ENCODE measurements around the gene GPR39.

GPR39 gene

GRCh38 chr2:132671151-132671835 lies 254.7 kb downstream of the GPR39 start:
- peak; percentile 76 for DNase-seq (ENCODE audit: low spot score)

DNA sequence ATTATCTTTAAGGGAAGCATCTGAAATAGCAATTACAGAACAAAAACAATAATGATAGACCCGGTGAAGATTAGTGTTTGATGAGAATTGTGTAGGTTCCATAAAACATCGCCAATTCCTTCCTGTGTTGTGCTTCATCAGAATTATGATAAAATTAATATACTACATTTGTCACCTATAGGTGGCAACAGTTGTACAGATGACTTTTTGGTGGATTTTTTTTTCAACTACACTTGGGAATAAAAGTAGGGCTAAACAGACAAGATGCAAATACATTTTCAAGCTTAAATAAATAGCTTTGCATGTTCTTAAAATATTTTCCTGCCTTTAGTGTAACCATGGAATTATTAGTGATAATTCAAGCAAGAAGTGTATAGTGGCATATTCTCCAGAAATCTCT lies 260.4 kb downstream of the GPR39 start:
- no peak for DNase-seq (ENCODE audit: low spot score)

GRCh38 chr2:132677661-132678060 lies 261.1 kb downstream of the GPR39 start:
- DNase-seq (ENCODE audit: low spot score), result no peak

- DNase-seq (ENCODE audit: low spot score), result no peak
Observed at GRCh38 chr2:132678483-132678882, 261.9 kb downstream of the GPR39 start.

DNA sequence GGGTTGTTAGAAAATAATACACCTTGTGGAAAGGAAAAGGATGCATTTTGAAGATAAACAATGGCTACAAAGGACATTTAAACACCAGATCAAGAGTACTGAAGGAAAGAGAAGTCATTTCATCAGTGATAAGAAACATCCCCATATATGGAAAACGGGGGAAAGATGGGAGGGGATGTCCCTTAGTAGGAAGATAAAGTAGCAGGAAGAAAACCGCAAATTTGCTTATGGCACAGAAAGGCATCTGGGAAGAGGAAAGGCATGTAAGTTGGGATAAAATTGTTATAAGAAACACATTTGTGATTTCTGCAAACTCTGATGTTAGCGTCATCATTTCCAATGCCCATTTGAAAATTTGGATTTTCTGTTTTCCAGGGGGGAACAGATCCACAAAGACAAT lies 263.9 kb downstream of the GPR39 start:
- no peak for DNase-seq (ENCODE audit: low spot score)

DNA sequence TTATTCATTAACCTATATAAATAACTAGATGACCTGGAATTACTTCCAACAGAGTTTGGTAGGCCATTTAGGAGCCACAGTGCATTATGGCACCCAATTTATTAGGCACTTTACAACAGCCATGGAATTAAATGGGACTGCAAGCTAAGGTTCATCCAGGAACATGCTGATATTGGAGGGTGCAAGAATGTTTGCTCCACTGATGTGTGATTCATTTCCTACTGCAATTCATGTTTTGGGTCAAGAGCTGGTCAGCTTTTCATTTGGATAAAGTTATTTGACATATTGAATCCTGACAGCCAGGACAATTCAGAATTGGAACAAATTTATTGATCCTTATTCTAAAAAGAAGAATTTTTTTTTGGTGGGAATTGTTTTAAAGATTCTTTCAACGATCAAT lies 265.2 kb downstream of the GPR39 start:
- DNase-seq (ENCODE audit: low spot score), result no peak

- DNase-seq (ENCODE audit: low spot score), result no peak
Observed at GRCh38 chr2:132690664-132691303, 274.2 kb downstream of the GPR39 start.

DNA sequence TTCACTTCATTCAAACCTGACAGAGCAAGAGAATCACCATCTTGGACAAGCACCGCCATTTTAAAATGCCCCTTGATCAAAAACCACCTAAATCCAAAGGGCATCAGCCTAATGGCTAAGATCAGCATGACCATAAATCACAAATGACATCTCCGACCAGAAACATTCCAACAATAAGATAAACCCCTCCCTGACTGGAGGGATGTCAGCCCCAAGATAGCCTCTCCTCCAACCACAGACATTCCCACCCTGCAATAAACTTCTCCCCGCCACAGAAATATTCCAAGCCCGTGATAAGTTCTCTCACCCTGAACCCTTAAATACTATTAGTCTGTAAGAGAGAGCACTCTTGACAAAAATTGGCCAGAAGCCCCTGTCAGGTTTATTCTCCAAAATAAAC lies 275.0 kb downstream of the GPR39 start:
- DNase-seq (ENCODE audit: low spot score), result no peak

GRCh38 chr2:132692816-132693215 lies 276.2 kb downstream of the GPR39 start:
- no peak for DNase-seq (ENCODE audit: low spot score)
